Measurements from ENCODE around the gene IDUA. TPM values are rescaled to one million over a fixed set of nuclear protein-coding genes. Genes with fewer than 3 reads are reported as not detected.

IDUA gene
- total and polyA plus RNA-seq, 2 of the 4 experiments (the other 2 are of a cell fraction): 0.72 to 12.5 TPM

GRCh38 chr4:1035510-1035909, 48.7 kb downstream of the IDUA start:
- Histone ChIP-seq H3K14ac (replicated peaks; ENCODE audit: low read depth, low read length) (no peak overlapping the region), H2AK5ac (ENCODE audit: low read depth, low read length) (no peak overlapping the region; the same call in 1 of the 2 replicates), H2BK15ac (ENCODE audit: low read depth, low read length) (no peak overlapping the region), H4K5ac (ENCODE audit: low read depth, low read length) (no peak overlapping the region), H4K91ac (ENCODE audit: insufficient read depth, low read depth, low read length) (no peak overlapping the region), H3K9me1 (ENCODE audit: insufficient read depth, low read length) (peaks cover 12% of the 10 kb centered on the region; the same call in 1 of the 2 replicates), H3K9ac (ENCODE audit: low read depth, low read length) (no peak overlapping the region), H3K4me2 (ENCODE audit: low read depth, low read length) (no peak overlapping the region), H3K9me3 (ENCODE audit: control insufficient read depth, insufficient read depth, low read length) (no peaks in the 10 kb centered on the region), H3K36me3 (ENCODE audit: control insufficient read depth, insufficient read depth, low read length) (no peaks in the 10 kb centered on the region), H3K79me1 (ENCODE audit: low read depth in 1 of 2, low read length in 2 of 2) (no peaks in the 10 kb centered on the region), H3K4ac (ENCODE audit: low read depth, low read length) (no peak overlapping the region), H2AK9ac (replicated peaks; ENCODE audit: low read depth, low read length, poor library complexity) (no peak overlapping the region), H4K20me1 (ENCODE audit: insufficient read depth, low read length) (no peaks in the 10 kb centered on the region), H3K4me3 (ENCODE audit: insufficient read depth, low read depth, low read length) (no peak overlapping the region), H2BK120ac (ENCODE audit: low read depth, low read length) (no peak overlapping the region), H3K27me3 (ENCODE audit: control insufficient read depth, insufficient read depth, low read length) (no peaks in the 10 kb centered on the region), H4K8ac (ENCODE audit: low read depth in 2 of 2, low read length in 2 of 2) (no peak overlapping the region), H3K4me1 (ENCODE audit: control insufficient read depth, insufficient read depth, low read length) (peaks cover 21% of the 10 kb centered on the region), H2BK20ac (ENCODE audit: low read depth, low read length) (no peak overlapping the region), H2AFZ (replicated peaks; ENCODE audit: low read length, poor library complexity) (no peak overlapping the region), H3K18ac (ENCODE audit: low read depth, low read length) (no peak overlapping the region), H2BK5ac (ENCODE audit: low read depth, low read length, poor library complexity, severe bottlenecking) (no peak overlapping the region), H3K56ac (ENCODE audit: extremely low read depth, insufficient read depth, low read length) (no peak overlapping the region), H3K27ac (ENCODE audit: insufficient read depth, low read length) (no peak overlapping the region), H3K23ac (ENCODE audit: low read depth, low read length) (no peak overlapping the region)
- DNase-seq (no peak), ATAC-seq (ENCODE audit: low read depth) (no peak)
- TF ChIP-seq BHLHE40 (IDR thresholded peaks at IDR 0.05; ENCODE audit: low read depth, low read length): no peak
- no peak for TF ChIP-seq MXI1 (IDR thresholded peaks at IDR 0.05; ENCODE audit: borderline replicate concordance, low read depth, low read length)
- no peak for TF ChIP-seq FOS (IDR thresholded peaks at IDR 0.05; ENCODE audit: low read depth, low read length)
- no peak for TF ChIP-seq CTCF (conservative IDR thresholded peaks at IDR 0.05; ENCODE audit: low read depth, low read length)
- no peak for TF ChIP-seq ELK1 (IDR thresholded peaks at IDR 0.05; ENCODE audit: borderline replicate concordance, low read depth, low read length)
- TF ChIP-seq SMC3 (IDR thresholded peaks at IDR 0.05; ENCODE audit: low read depth, low read length): no peak
- TF ChIP-seq MAFK (IDR thresholded peaks at IDR 0.05; ENCODE audit: low read depth, low read length): no peak
- TF ChIP-seq CHD1 (IDR thresholded peaks at IDR 0.05; ENCODE audit: low read depth, low read length): no peak
- TF ChIP-seq NFE2L2 (IDR thresholded peaks at IDR 0.05; ENCODE audit: low read depth, low read length): no peak
- no peak for TF ChIP-seq POLR2A (IDR thresholded peaks at IDR 0.05; ENCODE audit: low read depth, low read length)
- TF ChIP-seq USF2 (IDR thresholded peaks at IDR 0.05; ENCODE audit: low read depth, low read length): no peak
- TF ChIP-seq CEBPB (IDR thresholded peaks at IDR 0.05; ENCODE audit: low read depth, low read length): no peak
- TF ChIP-seq MAZ (IDR thresholded peaks at IDR 0.05; ENCODE audit: borderline replicate concordance, low read depth, low read length): no peak
- no peak for TF ChIP-seq RCOR1 (IDR thresholded peaks at IDR 0.05; ENCODE audit: insufficient replicate concordance, low read length)
- no peak for TF ChIP-seq RAD21 (IDR thresholded peaks at IDR 0.05; ENCODE audit: low read length)
- POLR2A ChIA-PET (ENCODE audit: unreplicated experiment): no interaction called here
- in situ Hi-C loops (cut with MboI; ENCODE audit: low sequenced_read_pairs) (no loop called here), intact Hi-C loops (cut with micrococcal nuclease) (no loop called here), dilution Hi-C loops (cut with HindIII; ENCODE audit: low sequenced_read_pairs, unreplicated experiment) (no loop called here)
- no TSS peak for BruUV-seq (replicated peaks)
- CTCF ChIA-PET: no interaction called here
- whole genome bisulfite sequencing, 2 experiments (ENCODE audit: extremely low coverage in 2 of 2, insufficient read length in 1 of 2): 90% methylated on average over 16 of the region's 26 CpGs; no CpG with 5 or more reads in 1 of the 2 experiments
